Endothelial cell of umbilical vein (primary cell): ENCODE measurements around the gene RANBP17. TPM values are rescaled to one million over a fixed set of nuclear protein-coding genes. Genes with fewer than 3 reads are reported as not detected.

Experiments
- BruUV-seq: library from RNA; stranded (reverse); fragments of 400-500 nt; replicated peaks from 2 replicates; lab custom pipeline; 2021; lab: Mats Ljungman, UMichigan
- CTCF ChIA-PET: fragments of 300-600, 350-600 bp; sonication (Branson Sonifier 250); formaldehyde crosslinking; loops from one replicate; lab custom pipeline; 2021; ENCODE audit warnings: antibody characterized with exemption, inconsistent platforms; lab: Charles Lee
- POLR2A ChIA-PET: fragments of 300-600, 350-600 bp; sonication (Branson Sonifier 250); formaldehyde crosslinking; loops from one replicate; lab custom pipeline; 2021; ENCODE audit warnings: antibody characterized with exemption, inconsistent platforms; lab: Charles Lee
- DNase-seq: peaks from one replicate; pipeline ENCODE4 v3.0.0-alpha.2; 2011; ENCODE audit warnings: low read depth, low spot score
- FAIRE-seq: peaks from 2 replicates; lab custom pipeline; 2011; peaks lifted over from hg19 to GRCh38; lab: Jason Lieb, UNC
- H2AFZ ChIP-seq: 2 replicates; pipeline ENCODE4 v1.6.0; 2012; ENCODE audit warnings: low read depth, low read length, control low read depth, inconsistent platforms
- H3K27ac ChIP-seq: 2 replicates; pipeline ENCODE4 v1.5.1; 2011; ENCODE audit warnings: low read depth, mild to moderate bottlenecking, control low read depth, low read length, moderate library complexity; ENCODE audit not compliant: insufficient read depth
- H3K27me3 ChIP-seq, 2 experiments: 2 replicates each; pipeline versions ENCODE4 v1.6.0 to v1.6.1; 2011; ENCODE audit warnings: low read length in 2 of 2, mixed read lengths in 1 of 2; ENCODE audit not compliant: control insufficient read depth in 2 of 2, insufficient read depth in 2 of 2
- H3K36me3 ChIP-seq, 2 experiments: 2 replicates in 1 of 2; 3 replicates in 1 of 2; pipeline ENCODE4 v1.5.1; 2011; ENCODE audit warnings: low read length in 2 of 2, mild to moderate bottlenecking in 1 of 2, moderate library complexity in 1 of 2; ENCODE audit not compliant: control insufficient read depth in 2 of 2, insufficient read depth in 2 of 2; ENCODE audit errors: extremely low read depth in 1 of 2
- H3K4me1 ChIP-seq: 3 replicates; pipeline ENCODE4 v1.5.1; 2011; ENCODE audit warnings: mild to moderate bottlenecking, low read length; ENCODE audit not compliant: control insufficient read depth, insufficient read depth; ENCODE audit errors: extremely low read depth
- H3K4me2 ChIP-seq: 2 replicates; pipeline ENCODE4 v1.6.1; 2011; ENCODE audit warnings: low read length, control low read depth, mixed read lengths; ENCODE audit not compliant: insufficient read depth
- H3K4me3 ChIP-seq, 3 experiments: fragments of 200-600 bp in 1 of 3; sonication (generic), shearing (Covaris generic) in 1 of 3; replicated peaks in 1 of 3; 2 replicates each; pipeline ENCODE4 v1.5.1; 2011 to 2016; ENCODE audit warnings: control low read depth in 3 of 3, low read length in 3 of 3, mild to moderate bottlenecking in 2 of 3, inconsistent platforms in 1 of 3, low read depth in 1 of 3, moderate library complexity in 1 of 3; ENCODE audit not compliant: insufficient read depth in 1 of 3
- H3K79me2 ChIP-seq: 2 replicates; pipeline ENCODE4 v1.6.0; 2012; ENCODE audit warnings: low read length, inconsistent platforms; ENCODE audit not compliant: control insufficient read depth, insufficient read depth
- H3K9ac ChIP-seq: replicated peaks from 2 replicates; pipeline ENCODE3; 2011; ENCODE audit warnings: low read length, control low read depth; ENCODE audit not compliant: insufficient read depth; ENCODE audit errors: extremely low read depth
- H3K9me1 ChIP-seq: replicated peaks from 3 replicates; pipeline ENCODE4 v1.6.0; 2011; ENCODE audit warnings: mild to moderate bottlenecking, low read length; ENCODE audit not compliant: control insufficient read depth, insufficient read depth; ENCODE audit errors: extremely low read depth
- H3K9me3 ChIP-seq: replicated peaks from 2 replicates; pipeline ENCODE4 v1.5.1; 2012; ENCODE audit warnings: low read length, inconsistent platforms; ENCODE audit not compliant: control insufficient read depth, insufficient read depth
- H4K20me1 ChIP-seq: replicated peaks from 2 replicates; pipeline ENCODE3; 2011; ENCODE audit warnings: mild to moderate bottlenecking, low read length; ENCODE audit not compliant: control insufficient read depth, insufficient read depth; ENCODE audit errors: extremely low read depth
- CTCF ChIP-seq, 2 donors: IDR thresholded peaks; 1 replicate in 1 of 2; 2 replicates in 1 of 2; pipeline ENCODE4 v1.5.1; 2011; ENCODE audit warnings: low read length in 2 of 2, mild to moderate bottlenecking in 2 of 2, moderate library complexity in 2 of 2, control low read depth in 1 of 2, inconsistent platforms in 1 of 2, low read depth in 1 of 2; ENCODE audit not compliant: insufficient read depth in 1 of 2; ENCODE audit errors: extremely low read depth in 1 of 2
- MAX ChIP-seq: IDR thresholded peaks from 2 replicates; pipeline ENCODE4 v1.6.1; 2011; ENCODE audit not compliant: insufficient read depth, insufficient read length
- dilution Hi-C: fragments of 300-500 bp; cut with MboI; formaldehyde crosslinking; loops from one replicate; pipeline ENCODE4 v1.15.0; 2019; ENCODE audit warnings: low sequenced_read_pairs; ENCODE audit not compliant: extremely low pct_ligation_motif_present
- intact Hi-C: fragments of 100-400 bp; cut with micrococcal nuclease; formaldehyde crosslinking; loops from one replicate; pipeline ENCODE4 v1.10.0; 2022
- polyA plus RNA-seq, 4 experiments: library from polyadenylated mRNA; depleted of rRNA in 3 of 4; stranded (reverse) in 3 of 4; unstranded in 1 of 4; fragments of >200 nt; gene quantifications; 2 replicates each; pipeline versions ENCODE4 v1.2.1 to v1.2.3, GENCODE V29; 2011 to 2012; ENCODE audit warnings: missing spikeins in 1 of 4
- total RNA-seq: library from RNA; stranded (reverse); gene quantifications from 2 replicates; pipeline ENCODE4 v1.2.3, GENCODE V29; 2021

RANBP17 gene
- total and polyA plus RNA-seq, 2 donors (not counting 3 experiments of a cell fraction or from before 2014, with no cell fraction given), result 5.6 to 13.6 TPM

DNA sequence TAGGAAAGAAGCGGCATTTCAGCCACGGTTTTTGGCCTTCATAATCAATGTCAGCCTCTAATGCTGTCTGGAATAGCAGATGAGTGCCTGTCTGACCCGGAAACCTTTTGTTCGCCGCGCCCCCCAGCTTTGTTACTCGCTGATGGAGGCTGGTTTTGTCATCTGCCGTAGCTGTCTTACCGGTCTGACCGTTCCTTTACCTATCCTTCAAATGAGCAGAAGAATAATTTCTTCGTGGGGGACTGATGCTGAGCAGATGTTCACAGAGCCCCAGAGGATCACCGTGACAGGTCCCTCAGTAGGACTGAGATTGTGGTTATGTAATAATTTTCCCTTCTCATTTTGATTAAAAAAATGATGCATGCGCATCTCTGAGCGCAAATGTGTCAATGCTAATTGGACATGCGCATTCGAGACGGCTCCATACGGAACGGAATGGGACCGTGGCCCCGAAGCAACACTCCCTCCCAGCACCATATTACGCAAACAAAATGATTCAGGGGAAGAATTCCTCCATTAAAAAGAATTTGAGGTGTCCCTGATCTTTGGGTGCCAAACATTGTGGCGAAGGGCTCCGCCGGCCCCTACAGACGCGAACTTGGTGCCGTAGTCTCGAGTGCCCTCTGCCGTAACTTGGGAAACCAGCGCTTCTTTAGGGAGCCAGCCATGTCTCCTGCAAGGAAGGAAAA is 474.8 kb downstream of the RANBP17 start:
- POLR2A ChIA-PET, result no interaction called here
- Histone ChIP-seq H3K4me3 (peak overlapping the region; percentile 35 to 66 (median 60)), H3K4me2 (peak overlapping the region; percentile 85)

More for the DNA sequence above, 474.8 kb downstream of the RANBP17 start:
- CTCF ChIA-PET, result interaction anchor here (0.9 to 12.0 kb wide), 8 partner anchors 130 to 592 kb away, joined by 3 to 301 read pairs (median 6); no protein-coding TSS in a partner anchor
- no peaks in the 10 kb centered on the region for H3K9me3 ChIP-seq
- BruUV-seq, result no TSS peak
- no peak overlapping the region for H3K9ac ChIP-seq
- H4K20me1 ChIP-seq, result no peaks in the 10 kb centered on the region
- H3K9me1 ChIP-seq, result no peaks in the 10 kb centered on the region
- H2AFZ ChIP-seq, result peak overlapping the region; percentile 86
- peak; percentile 86 for FAIRE-seq
- peak; percentile 73 for DNase-seq
- dilution Hi-C loops, result no loop called here
- no peaks in the 10 kb centered on the region for H3K79me2 ChIP-seq
- TF ChIP-seq CTCF (IDR thresholded peaks at IDR 0.05; ENCODE audit: extremely low read depth in 1 of 2, insufficient read depth in 1 of 2, low read depth in 1 of 2, low read length in 2 of 2) (peak; percentile 58 to 83), MAX (no peak)
- no peaks in the 10 kb centered on the region for H3K36me3 ChIP-seq
- intact Hi-C loops, result loop anchor here (1.0 kb wide), 4 partner anchors 129 to 592 kb away; no protein-coding TSS in a partner anchor
- H3K27me3 ChIP-seq, result peaks cover 8 to 11% of the 10 kb centered on the region in 2 experiments
- no peak overlapping the region for H3K27ac ChIP-seq
- H3K4me1 ChIP-seq, result peaks cover 7% of the 10 kb centered on the region
